Adipocyte (in vitro differentiated cells): ENCODE data around the gene PRSS27.

ENCODE experiments used
- DNase-seq: peaks from one replicate; pipeline ENCODE4 v3.0.0-alpha.2; 2015; ENCODE audit warnings: low read depth
- H3K27me3 ChIP-seq: replicated peaks from 2 replicates; pipeline ENCODE4 v1.7.0; 2013; ENCODE audit warnings: mild to moderate bottlenecking, low read length, moderate library complexity; ENCODE audit not compliant: control insufficient read depth, insufficient read depth
- H3K36me3 ChIP-seq: 2 replicates; pipeline ENCODE4 v1.7.0; 2013; ENCODE audit warnings: low read length, mild to moderate bottlenecking, moderate library complexity; ENCODE audit not compliant: control insufficient read depth, insufficient read depth, severe bottlenecking
- H3K4me1 ChIP-seq: 2 replicates; pipeline ENCODE4 v1.7.0; 2013; ENCODE audit warnings: mild to moderate bottlenecking, low read length, moderate library complexity; ENCODE audit not compliant: control insufficient read depth, insufficient read depth
- H3K4me3 ChIP-seq: 2 replicates; pipeline ENCODE4 v1.7.0; 2013; ENCODE audit warnings: mild to moderate bottlenecking, low read length, moderate library complexity
- H3K9ac ChIP-seq: 2 replicates; pipeline ENCODE4 v1.7.0; 2013; ENCODE audit warnings: mild to moderate bottlenecking, low read length, moderate library complexity
- H3K9me3 ChIP-seq: 2 replicates; pipeline ENCODE4 v1.7.0; 2013; ENCODE audit warnings: mild to moderate bottlenecking, low read length, moderate library complexity; ENCODE audit not compliant: control insufficient read depth

The PRSS27 gene

GRCh38 chr16:2713523-2713922, 6.5 kb downstream of the PRSS27 start:
- H3K9me3 ChIP-seq: no peaks in the 10 kb centered on the region
- no peak overlapping the region for H3K4me3 ChIP-seq
- peaks cover 12% of the 10 kb centered on the region for H3K36me3 ChIP-seq
- H3K9ac ChIP-seq: no peak overlapping the region
- no peaks in the 10 kb centered on the region for H3K4me1 ChIP-seq
- DNase-seq: no peak
- H3K27me3 ChIP-seq: no peaks in the 10 kb centered on the region

DNA sequence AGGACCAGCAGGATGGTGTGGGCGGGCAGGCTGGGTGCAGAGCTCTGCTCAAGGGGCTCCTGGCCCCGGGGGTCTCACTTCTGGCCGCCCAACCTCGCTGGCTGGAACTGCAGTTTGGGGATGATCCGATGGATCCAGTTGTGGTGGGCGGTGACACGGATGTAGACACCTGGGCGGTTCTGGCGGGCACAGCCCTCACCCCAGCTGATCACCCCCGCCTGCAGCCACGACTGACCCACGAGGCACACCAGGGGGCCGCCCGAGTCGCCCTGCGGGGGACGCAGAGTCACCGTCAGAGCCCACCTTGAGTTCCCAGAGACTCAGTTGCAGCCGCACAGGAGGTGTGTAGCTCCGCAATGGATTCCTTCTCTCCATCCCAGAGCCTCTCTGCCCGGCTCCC, 7.5 kb downstream of the PRSS27 start:
- Histone ChIP-seq H3K36me3 (peaks cover 22% of the 10 kb centered on the region), H3K9me3 (no peaks in the 10 kb centered on the region), H3K9ac (no peak overlapping the region), H3K27me3 (no peaks in the 10 kb centered on the region), H3K4me1 (no peaks in the 10 kb centered on the region), H3K4me3 (no peak overlapping the region)
- DNase-seq: no peak

DNA sequence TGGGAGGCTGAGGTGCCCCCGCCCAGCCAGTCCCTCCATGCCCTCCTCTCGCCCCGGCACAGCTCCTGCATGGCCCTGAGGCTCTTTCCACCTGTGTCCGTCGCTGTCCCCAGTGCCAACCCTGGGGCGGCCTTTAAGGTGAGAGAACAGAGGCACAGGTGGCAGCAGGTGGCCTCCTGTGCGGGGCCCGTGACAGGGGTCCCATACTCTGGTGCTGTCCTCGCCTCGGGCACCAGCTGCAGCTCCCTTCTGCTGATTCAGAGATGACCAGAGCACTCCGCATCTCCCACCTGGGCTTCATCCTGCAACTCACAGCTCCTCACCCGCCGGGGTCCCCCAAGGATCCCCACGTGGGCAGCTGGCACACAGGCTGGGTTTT, 8.0 kb downstream of the PRSS27 start:
- no peak overlapping the region for H3K4me3 ChIP-seq
- H3K9ac ChIP-seq: no peak overlapping the region
- H3K4me1 ChIP-seq: no peaks in the 10 kb centered on the region
- H3K27me3 ChIP-seq: no peaks in the 10 kb centered on the region
- DNase-seq: no peak
- H3K36me3 ChIP-seq: peaks cover 27% of the 10 kb centered on the region
- H3K9me3 ChIP-seq: no peaks in the 10 kb centered on the region

DNA sequence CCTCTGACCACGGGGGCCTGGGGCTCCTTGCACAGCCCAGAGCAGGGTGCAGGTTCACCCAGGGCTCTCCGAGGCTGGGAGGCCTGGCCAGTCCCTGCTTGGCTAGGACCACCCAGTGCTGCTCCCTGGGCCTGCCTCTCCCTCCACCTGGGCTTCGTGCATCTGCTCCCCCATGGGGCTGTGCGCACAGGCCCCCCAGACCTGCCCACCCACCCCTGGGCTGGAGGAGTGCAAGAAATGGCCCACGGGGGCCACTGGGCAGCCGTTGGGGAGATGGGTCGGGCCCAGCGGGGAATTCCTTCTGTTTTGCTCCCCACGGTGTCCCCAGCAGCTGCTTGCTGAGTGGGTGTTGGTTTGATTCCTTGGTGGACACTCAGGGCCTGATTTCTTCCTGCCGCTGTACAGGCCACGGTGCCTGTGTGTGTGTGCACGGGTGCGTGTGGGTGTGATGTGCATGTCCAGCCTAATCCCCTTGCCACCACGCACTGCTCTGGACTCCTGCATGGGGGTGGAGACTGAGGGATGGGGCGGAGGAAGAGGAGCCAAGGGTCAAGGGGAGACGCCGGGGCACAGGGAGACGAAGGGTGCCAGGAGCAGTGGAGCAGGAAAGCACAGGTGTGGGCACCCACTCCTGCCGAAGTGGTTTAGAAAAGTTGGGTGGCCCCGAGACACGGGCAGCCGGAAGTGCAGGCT, 8.5 kb downstream of the PRSS27 start:
- no peaks in the 10 kb centered on the region for H3K27me3 ChIP-seq
- no peaks in the 10 kb centered on the region for H3K4me1 ChIP-seq
- no peak overlapping the region for H3K9ac ChIP-seq
- H3K36me3 ChIP-seq: peaks cover 27% of the 10 kb centered on the region
- no peak overlapping the region for H3K4me3 ChIP-seq
- H3K9me3 ChIP-seq: no peaks in the 10 kb centered on the region
- no peak for DNase-seq

DNA sequence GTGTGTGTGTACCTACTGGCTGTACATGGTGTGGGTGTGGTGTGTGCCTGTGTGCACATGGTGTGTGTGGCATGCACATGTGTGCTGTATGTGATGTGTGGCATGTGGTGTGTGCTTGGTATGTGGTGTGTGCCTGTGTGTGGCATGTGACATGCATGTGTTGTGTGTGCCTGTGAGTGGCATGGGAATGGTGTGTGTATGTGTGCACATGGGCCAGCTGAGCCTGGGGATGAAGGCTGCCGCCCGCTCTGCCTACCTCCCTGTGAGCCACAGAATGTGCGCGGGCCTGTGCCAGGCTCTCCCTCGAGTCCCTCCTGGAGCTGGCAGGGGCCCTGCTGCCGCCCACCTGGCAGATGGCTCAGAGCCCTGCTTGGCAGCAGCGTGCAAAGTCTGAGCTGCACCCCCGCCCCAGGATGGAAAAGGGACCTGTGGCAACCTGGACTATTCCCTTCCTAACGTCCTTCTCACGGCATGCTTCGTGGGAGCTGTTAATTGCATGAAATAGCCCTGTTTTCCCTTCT, 9.3 kb downstream of the PRSS27 start:
- H3K36me3 ChIP-seq: peaks cover 29% of the 10 kb centered on the region
- H3K4me1 ChIP-seq: no peaks in the 10 kb centered on the region
- DNase-seq: no peak
- no peaks in the 10 kb centered on the region for H3K27me3 ChIP-seq
- H3K9me3 ChIP-seq: no peaks in the 10 kb centered on the region
- no peak overlapping the region for H3K4me3 ChIP-seq
- H3K9ac ChIP-seq: no peak overlapping the region

DNA sequence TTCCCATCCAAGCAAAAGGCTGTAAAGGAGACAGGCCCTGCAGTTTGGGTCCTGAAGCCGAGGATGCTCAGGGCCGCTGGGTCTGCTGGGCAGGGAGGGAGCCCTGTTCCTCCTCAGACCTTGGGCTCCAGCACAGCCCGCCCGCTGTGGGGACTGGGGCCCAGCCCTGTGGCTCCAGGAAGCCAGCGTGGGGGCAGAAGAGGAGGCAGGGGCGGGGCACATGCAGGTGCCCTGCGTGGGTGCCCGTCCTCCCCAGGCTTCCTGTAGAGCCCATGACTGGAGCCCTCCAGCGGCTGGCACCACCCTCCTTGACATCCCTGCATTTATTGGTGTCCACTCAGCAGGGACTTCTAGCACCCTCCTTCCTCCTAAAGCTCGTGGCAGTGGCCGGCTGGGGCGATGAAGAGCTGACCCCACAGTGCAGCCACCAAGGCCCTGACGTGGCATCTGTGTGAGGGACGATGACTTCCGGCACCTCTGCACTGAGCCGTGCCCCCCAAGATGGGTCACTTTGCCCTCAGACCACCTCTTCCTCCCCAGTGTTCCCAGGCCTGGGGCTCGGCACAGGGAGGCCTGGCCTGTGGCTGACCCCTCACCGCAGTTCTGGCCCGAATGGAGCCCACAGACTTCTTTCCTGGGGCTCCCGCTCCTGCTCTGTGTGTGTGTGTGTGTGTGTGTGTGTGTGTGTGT, 9.9 kb downstream of the PRSS27 start:
- no peak for DNase-seq
- Histone ChIP-seq H3K9me3 (no peaks in the 10 kb centered on the region), H3K4me3 (no peak overlapping the region), H3K27me3 (no peaks in the 10 kb centered on the region), H3K9ac (no peak overlapping the region), H3K4me1 (no peaks in the 10 kb centered on the region), H3K36me3 (peaks cover 33% of the 10 kb centered on the region)

GRCh38 chr16:2709588-2709984, 10.4 kb downstream of the PRSS27 start:
- H3K9me3 ChIP-seq: no peaks in the 10 kb centered on the region
- H3K36me3 ChIP-seq: peaks cover 37% of the 10 kb centered on the region
- no peaks in the 10 kb centered on the region for H3K27me3 ChIP-seq
- no peak for DNase-seq
- H3K9ac ChIP-seq: no peak overlapping the region
- H3K4me3 ChIP-seq: no peak overlapping the region
- no peaks in the 10 kb centered on the region for H3K4me1 ChIP-seq

GRCh38 chr16:2708955-2709587, 11.0 kb downstream of the PRSS27 start:
- Histone ChIP-seq H3K9me3 (no peaks in the 10 kb centered on the region), H3K4me1 (no peaks in the 10 kb centered on the region), H3K27me3 (no peaks in the 10 kb centered on the region), H3K9ac (no peak overlapping the region), H3K36me3 (peaks cover 37% of the 10 kb centered on the region), H3K4me3 (no peak overlapping the region)
- DNase-seq: no peak

GRCh38 chr16:2708290-2708639, 11.8 kb downstream of the PRSS27 start:
- H3K27me3 ChIP-seq: no peaks in the 10 kb centered on the region
- no peaks in the 10 kb centered on the region for H3K4me1 ChIP-seq
- peaks cover 43% of the 10 kb centered on the region for H3K36me3 ChIP-seq
- H3K9ac ChIP-seq: no peak overlapping the region
- no peak for DNase-seq
- no peaks in the 10 kb centered on the region for H3K9me3 ChIP-seq
- no peak overlapping the region for H3K4me3 ChIP-seq

- DNase-seq: no peak
- H3K9me3 ChIP-seq: no peaks in the 10 kb centered on the region
These were observed 12.4 kb downstream of the PRSS27 start for GRCh38 chr16:2707368-2708289.

More at GRCh38 chr16:2707368-2708289, 12.4 kb downstream of the PRSS27 start:
- H3K4me3 ChIP-seq: no peak overlapping the region
- no peaks in the 10 kb centered on the region for H3K4me1 ChIP-seq
- peaks cover 49% of the 10 kb centered on the region for H3K36me3 ChIP-seq
- H3K9ac ChIP-seq: no peak overlapping the region
- no peaks in the 10 kb centered on the region for H3K27me3 ChIP-seq
